SK-N-SH (cell line): ENCODE results near the gene ABLIM1. TPM values are rescaled to one million over a fixed set of nuclear protein-coding genes. Genes with fewer than 3 reads are reported as not detected.

Source experiments
- CTCF ChIA-PET: fragments of 300-600, 350-600 bp; formaldehyde crosslinking; extraction: SDS; loops from one replicate; lab custom pipeline; 2021; lab: Yijun Ruan, JAX
- POLR2A ChIA-PET: fragments of 350-600 bp; sonication (Branson Sonifier 250); formaldehyde crosslinking; extraction: SDS; loops from one replicate; lab custom pipeline; 2020; ENCODE audit warnings: antibody characterized with exemption, inconsistent platforms; lab: Yijun Ruan, JAX
- DNase-seq: peaks from one replicate; pipeline ENCODE4 v3.0.0; 2012
- H2AFZ ChIP-seq: fragments of 200-600 bp; sonication (generic); 2 replicates; pipeline ENCODE4 v1.8.1; 2016; ENCODE audit warnings: antibody characterized with exemption, mild to moderate bottlenecking, low read depth
- H3F3A ChIP-seq: fragments of 200-600 bp; sonication (generic); replicated peaks from 2 replicates; pipeline ENCODE3; 2016; ENCODE audit warnings: antibody characterized with exemption, mild to moderate bottlenecking; ENCODE audit not compliant: insufficient read depth
- H3K27ac ChIP-seq, 2 experiments: fragments of 200-500 bp in 1 of 2; fragments of 200-600 bp in 1 of 2; sonication (Bioruptor generic) in 1 of 2; sonication (generic), shearing (Covaris generic) in 1 of 2; 2 replicates each; pipeline versions ENCODE4 v1.5.1 to v1.6.1; 2014 to 2016; ENCODE audit warnings: low read depth in 2 of 2, inconsistent platforms in 1 of 2, low read length in 1 of 2, mild to moderate bottlenecking in 1 of 2, mixed read lengths in 1 of 2
- H3K27me3 ChIP-seq: fragments of 200-600 bp; sonication (generic), shearing (Covaris generic); 2 replicates; pipeline ENCODE4 v1.6.1; 2016; ENCODE audit warnings: mixed run types; ENCODE audit not compliant: insufficient read depth
- H3K36me3 ChIP-seq, 2 experiments: fragments of 200-500 bp in 1 of 2; fragments of 200-600 bp in 1 of 2; sonication (Bioruptor generic) in 1 of 2; sonication (generic) in 1 of 2; replicated peaks in 1 of 2; 2 replicates each; pipeline versions ENCODE3 to v1.5.1; 2014 to 2016; ENCODE audit warnings: low read length in 1 of 2, mild to moderate bottlenecking in 1 of 2; ENCODE audit not compliant: insufficient read depth in 2 of 2, control insufficient read depth in 1 of 2
- H3K4me1 ChIP-seq, 2 experiments: fragments of 200-500 bp in 1 of 2; fragments of 200-600 bp in 1 of 2; sonication (Bioruptor generic) in 1 of 2; sonication (generic), shearing (Covaris generic) in 1 of 2; 2 replicates each; pipeline versions ENCODE4 v1.5.1 to v1.6.1; 2014 to 2016; ENCODE audit warnings: low read depth in 1 of 2, low read length in 1 of 2, mixed run types in 1 of 2; ENCODE audit not compliant: insufficient read depth in 2 of 2, control insufficient read depth in 1 of 2
- H3K4me2 ChIP-seq: fragments of 200-600 bp; sonication (generic), shearing (Covaris generic); 2 replicates; pipeline ENCODE4 v1.6.1; 2017; ENCODE audit warnings: mixed run types
- H3K4me3 ChIP-seq, 2 experiments: fragments of 200-500 bp in 1 of 2; fragments of 200-600 bp in 1 of 2; sonication (Bioruptor generic) in 1 of 2; sonication (generic), shearing (Covaris generic) in 1 of 2; 2 replicates each; pipeline versions ENCODE4 v1.5.1 to v1.8.1; 2014 to 2016; ENCODE audit warnings: low read depth in 2 of 2, inconsistent platforms in 1 of 2, low read length in 1 of 2, mild to moderate bottlenecking in 1 of 2, mixed read lengths in 1 of 2, moderate library complexity in 1 of 2
- H3K79me2 ChIP-seq: fragments of 200-600 bp; sonication (generic); 2 replicates; pipeline ENCODE4 v1.8.1; 2017; ENCODE audit warnings: mild to moderate bottlenecking; ENCODE audit not compliant: insufficient read depth
- H3K9ac ChIP-seq: fragments of 200-600 bp; sonication (generic); 2 replicates; pipeline ENCODE4 v1.6.1; 2017; ENCODE audit warnings: mixed run types
- H3K9me2 ChIP-seq: fragments of 200-600 bp; sonication (generic); 2 replicates; pipeline ENCODE4 v1.6.1; 2017; ENCODE audit warnings: mixed run types
- H3K9me3 ChIP-seq: fragments of 200-600 bp; sonication (generic); 2 replicates; pipeline ENCODE4 v1.6.1; 2017; ENCODE audit warnings: mixed run types, mild to moderate bottlenecking, moderate library complexity
- H4K20me1 ChIP-seq: fragments of 200-600 bp; sonication (generic); 2 replicates; pipeline ENCODE4 v1.6.1; 2017; ENCODE audit warnings: mild to moderate bottlenecking, mixed run types; ENCODE audit not compliant: insufficient read depth
- CTCF ChIP-seq: fragments of 200-600 bp; sonication (generic); IDR thresholded peaks from 2 replicates; pipeline ENCODE4 v1.6.1; 2017; ENCODE audit warnings: antibody characterized with exemption, mild to moderate bottlenecking, moderate library complexity
- EP300 ChIP-seq, 2 experiments: IDR thresholded peaks; 2 replicates each; pipeline versions ENCODE4 v1.4.0 to v1.6.1; 2012; ENCODE audit warnings: borderline replicate concordance in 1 of 2, low read depth in 1 of 2, low read length in 1 of 2
- FOSL2 ChIP-seq: IDR thresholded peaks from 2 replicates; pipeline ENCODE4 v1.4.0; 2012; ENCODE audit warnings: low read depth, mild to moderate bottlenecking, moderate library complexity, borderline replicate concordance
- FOXM1 ChIP-seq: IDR thresholded peaks from 2 replicates; pipeline ENCODE4 v1.4.0; 2012; ENCODE audit warnings: low read depth, mild to moderate bottlenecking
- JUND ChIP-seq: IDR thresholded peaks from 2 replicates; pipeline ENCODE4 v1.4.0; 2012
- MAX ChIP-seq: IDR thresholded peaks from 2 replicates; pipeline ENCODE4 v1.4.0; 2012; ENCODE audit warnings: low read depth
- MEF2A ChIP-seq: IDR thresholded peaks from 2 replicates; pipeline ENCODE4 v1.4.0; 2012; ENCODE audit warnings: low read depth, borderline replicate concordance
- MXI1 ChIP-seq: IDR thresholded peaks from 2 replicates; pipeline ENCODE4 v1.6.1; 2012; ENCODE audit warnings: mild to moderate bottlenecking, low read depth, low read length, improper control_type of control experiment
- NFIC ChIP-seq: IDR thresholded peaks from 2 replicates; pipeline ENCODE4 v1.4.0; 2012; ENCODE audit warnings: borderline replicate concordance
- PBX3 ChIP-seq: IDR thresholded peaks from 2 replicates; pipeline ENCODE4; 2012
- POLR2AphosphoS5 ChIP-seq: IDR thresholded peaks from 2 replicates; pipeline ENCODE4 v1.6.1; 2012; ENCODE audit warnings: low read depth, low read length
- RCOR1 ChIP-seq: fragments of 150-350 bp; IDR thresholded peaks from 2 replicates; pipeline ENCODE4 v1.6.1; 2017; ENCODE audit warnings: antibody characterized with exemption, low read length
- REST ChIP-seq: IDR thresholded peaks from 2 replicates; pipeline ENCODE4 v1.6.1; 2012; ENCODE audit warnings: mild to moderate bottlenecking, low read depth, low read length, moderate library complexity
- RXRA ChIP-seq: IDR thresholded peaks from 2 replicates; pipeline ENCODE4 v1.4.0; 2012; ENCODE audit warnings: low read depth, mild to moderate bottlenecking, borderline replicate concordance
- SMC3 ChIP-seq: IDR thresholded peaks from 2 replicates; pipeline ENCODE4 v1.6.1; 2012; ENCODE audit warnings: low read depth, low read length, improper control_type of control experiment
- TCF12 ChIP-seq: IDR thresholded peaks from 2 replicates; pipeline ENCODE4 v1.4.0; 2012
- TEAD4 ChIP-seq: IDR thresholded peaks from 2 replicates; pipeline ENCODE4 v1.4.0; 2012; ENCODE audit warnings: mild to moderate bottlenecking, borderline replicate concordance; ENCODE audit not compliant: insufficient read depth
- WGBS: methylation state at CpG from one replicate; pipeline ENCODE4 v1.1.6; 2017; ENCODE audit warnings: low lambda C conversion rate; 5-methylcytosine and 5-hydroxymethylcytosine counted together
- polyA plus RNA-seq, 3 experiments: library from polyadenylated mRNA; depleted of rRNA; stranded (reverse); fragments of >200 nt; gene quantifications; 2 replicates each; pipeline ENCODE4 v1.2.3, GENCODE V29; 2012

Gene ABLIM1
- polyA plus RNA-seq, 1 of the 3 experiments (the other 2 are of a cell fraction) = 16.1 TPM

- Histone ChIP-seq H3K4me1 (peaks cover 4 to 11% of the 10 kb centered on the region in 2 experiments), H3K79me2 (no peaks in the 10 kb centered on the region), H4K20me1 (no peaks in the 10 kb centered on the region), H3K9ac (0 out of 2 replicates have a peak overlapping the region, but pooled peaks have one; percentile 21), H2AFZ (no peak overlapping the region), H3K9me3 (no peaks in the 10 kb centered on the region), H3K36me3 (no peaks in the 10 kb centered on the region), H3K27ac (peak overlapping the region; percentile 58 to 74; a peak in 3 of 4 replicates), H3K9me2 (no peaks in the 10 kb centered on the region), H3K4me3 (no peak overlapping the region), H3K4me2 (peak overlapping the region; percentile 61), H3K27me3 (no peaks in the 10 kb centered on the region), H3F3A (peaks cover 28% of the 10 kb centered on the region)
- DNase-seq = no peak
- no peak for TF ChIP-seq RCOR1
- TF ChIP-seq TEAD4 = 0 out of 2 replicates have a peak, but pooled peaks have one; percentile 27
- peak; percentile 38; the same call in 1 of the 2 replicates for TF ChIP-seq POLR2AphosphoS5
- TF ChIP-seq SMC3 = no peak
- peak; percentile 76 for TF ChIP-seq TCF12
- peak; percentile 40; the same call in 1 of the 2 replicates for TF ChIP-seq FOSL2
- TF ChIP-seq MEF2A = 0 out of 2 replicates have a peak, but pooled peaks have one; percentile 24
- peak; percentile 92 for TF ChIP-seq NFIC
- TF ChIP-seq FOXM1 = peak; percentile 58
- TF ChIP-seq EP300 (IDR thresholded peaks at IDR 0.05; ENCODE audit: borderline replicate concordance in 1 of 2, low read depth in 1 of 2, low read length in 1 of 2) = peak in 1 of 2 experiments; percentile 72; a peak in 2 of 4 replicates
- TF ChIP-seq MAX = 0 out of 2 replicates have a peak, but pooled peaks have one; percentile 19
- TF ChIP-seq PBX3 = peak; percentile 81
- TF ChIP-seq CTCF = no peak
- TF ChIP-seq JUND = peak; percentile 63
- no peak for TF ChIP-seq REST
- TF ChIP-seq RXRA = peak; percentile 45; the same call in 1 of the 2 replicates
- peak; percentile 25; the same call in 1 of the 2 replicates for TF ChIP-seq MXI1
- POLR2A ChIA-PET = no interaction called here
- WGBS = 59% methylated on average over 5 of the region's 8 CpGs
- CTCF ChIA-PET = interaction anchor here (1.4 kb wide), 1 partner anchor 9 kb away, joined by 3 read pairs; no protein-coding TSS in a partner anchor
Observed at GRCh38 chr10:114638821-114639625, 19.1 kb downstream of the ABLIM1 start.
